ENCODE results near the gene KANSL1. TPM values are rescaled to one million over a fixed set of nuclear protein-coding genes. Genes with fewer than 3 reads are reported as not detected.

KANSL1 gene
- total and polyA plus RNA-seq, 2 experiments from 2014 or later: 49.0 to 206 TPM

GRCh38 chr17:46031440-46031839 is 161.8 kb downstream of the KANSL1 start:
- Mint-ChIP-seq H3K4me1 (peaks cover 38% of the 10 kb centered on the region), H3K4me3 (no peak overlapping the region), H3K27me3 (ENCODE audit: insufficient read depth, low read depth, poor library complexity) (peaks cover 21% of the 10 kb centered on the region), H3K9me3 (no peaks in the 10 kb centered on the region), H3K36me3 (ENCODE audit: low read depth) (peaks cover 72% of the 10 kb centered on the region), H3K27ac (no peak overlapping the region)
- Histone ChIP-seq H3K4me2 (no peak overlapping the region), H3K4me3 (no peak overlapping the region), H4K20me1 (replicated peaks; ENCODE audit: insufficient read depth) (peaks cover 14% of the 10 kb centered on the region), H3F3A (replicated peaks; ENCODE audit: low read depth) (peaks cover 18% of the 10 kb centered on the region), H3K27ac (ENCODE audit: low read depth) (no peak overlapping the region), H3K9me2 (ENCODE audit: insufficient read depth) (no peaks in the 10 kb centered on the region), H3K36me3 (ENCODE audit: insufficient read depth) (peaks cover 39% of the 10 kb centered on the region), H3K79me2 (replicated peaks; ENCODE audit: insufficient read depth) (no peaks in the 10 kb centered on the region), H2AFZ (no peak overlapping the region), H3K4me1 (ENCODE audit: insufficient read depth) (peaks cover 34% of the 10 kb centered on the region), H3K27me3 (ENCODE audit: insufficient read depth) (no peaks in the 10 kb centered on the region)
- ATAC-seq (no peak), DNase-seq (ENCODE audit: low spot score) (no peak)
- no peak for TF ChIP-seq EZH2 (IDR thresholded peaks at IDR 0.05; ENCODE audit: low read depth, unreplicated experiment)
- TF ChIP-seq, protein P1, sequence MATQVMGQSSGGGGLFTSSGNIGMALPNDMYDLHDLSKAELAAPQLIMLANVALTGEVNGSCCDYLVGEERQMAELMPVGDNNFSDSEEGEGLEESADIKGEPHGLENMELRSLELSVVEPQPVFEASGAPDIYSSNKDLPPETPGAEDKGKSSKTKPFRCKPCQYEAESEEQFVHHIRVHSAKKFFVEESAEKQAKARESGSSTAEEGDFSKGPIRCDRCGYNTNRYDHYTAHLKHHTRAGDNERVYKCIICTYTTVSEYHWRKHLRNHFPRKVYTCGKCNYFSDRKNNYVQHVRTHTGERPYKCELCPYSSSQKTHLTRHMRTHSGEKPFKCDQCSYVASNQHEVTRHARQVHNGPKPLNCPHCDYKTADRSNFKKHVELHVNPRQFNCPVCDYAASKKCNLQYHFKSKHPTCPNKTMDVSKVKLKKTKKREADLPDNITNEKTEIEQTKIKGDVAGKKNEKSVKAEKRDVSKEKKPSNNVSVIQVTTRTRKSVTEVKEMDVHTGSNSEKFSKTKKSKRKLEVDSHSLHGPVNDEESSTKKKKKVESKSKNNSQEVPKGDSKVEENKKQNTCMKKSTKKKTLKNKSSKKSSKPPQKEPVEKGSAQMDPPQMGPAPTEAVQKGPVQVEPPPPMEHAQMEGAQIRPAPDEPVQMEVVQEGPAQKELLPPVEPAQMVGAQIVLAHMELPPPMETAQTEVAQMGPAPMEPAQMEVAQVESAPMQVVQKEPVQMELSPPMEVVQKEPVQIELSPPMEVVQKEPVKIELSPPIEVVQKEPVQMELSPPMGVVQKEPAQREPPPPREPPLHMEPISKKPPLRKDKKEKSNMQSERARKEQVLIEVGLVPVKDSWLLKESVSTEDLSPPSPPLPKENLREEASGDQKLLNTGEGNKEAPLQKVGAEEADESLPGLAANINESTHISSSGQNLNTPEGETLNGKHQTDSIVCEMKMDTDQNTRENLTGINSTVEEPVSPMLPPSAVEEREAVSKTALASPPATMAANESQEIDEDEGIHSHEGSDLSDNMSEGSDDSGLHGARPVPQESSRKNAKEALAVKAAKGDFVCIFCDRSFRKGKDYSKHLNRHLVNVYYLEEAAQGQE (IDR thresholded peaks at IDR 0.05; ENCODE audit: unreplicated experiment): no peak
- no peak for TF ChIP-seq CTCF (conservative IDR thresholded peaks at IDR 0.05; ENCODE audit: low read depth in 2 of 2)
- TF ChIP-seq STAT1 (IDR thresholded peaks at IDR 0.05; ENCODE audit: unreplicated experiment): no peak
- TF ChIP-seq EZH2phosphoT487 (IDR thresholded peaks at IDR 0.05; ENCODE audit: unreplicated experiment): no peak
- no peak for TF ChIP-seq NANOG (IDR thresholded peaks at IDR 0.05; ENCODE audit: borderline replicate concordance)
- TF ChIP-seq, protein P2, sequence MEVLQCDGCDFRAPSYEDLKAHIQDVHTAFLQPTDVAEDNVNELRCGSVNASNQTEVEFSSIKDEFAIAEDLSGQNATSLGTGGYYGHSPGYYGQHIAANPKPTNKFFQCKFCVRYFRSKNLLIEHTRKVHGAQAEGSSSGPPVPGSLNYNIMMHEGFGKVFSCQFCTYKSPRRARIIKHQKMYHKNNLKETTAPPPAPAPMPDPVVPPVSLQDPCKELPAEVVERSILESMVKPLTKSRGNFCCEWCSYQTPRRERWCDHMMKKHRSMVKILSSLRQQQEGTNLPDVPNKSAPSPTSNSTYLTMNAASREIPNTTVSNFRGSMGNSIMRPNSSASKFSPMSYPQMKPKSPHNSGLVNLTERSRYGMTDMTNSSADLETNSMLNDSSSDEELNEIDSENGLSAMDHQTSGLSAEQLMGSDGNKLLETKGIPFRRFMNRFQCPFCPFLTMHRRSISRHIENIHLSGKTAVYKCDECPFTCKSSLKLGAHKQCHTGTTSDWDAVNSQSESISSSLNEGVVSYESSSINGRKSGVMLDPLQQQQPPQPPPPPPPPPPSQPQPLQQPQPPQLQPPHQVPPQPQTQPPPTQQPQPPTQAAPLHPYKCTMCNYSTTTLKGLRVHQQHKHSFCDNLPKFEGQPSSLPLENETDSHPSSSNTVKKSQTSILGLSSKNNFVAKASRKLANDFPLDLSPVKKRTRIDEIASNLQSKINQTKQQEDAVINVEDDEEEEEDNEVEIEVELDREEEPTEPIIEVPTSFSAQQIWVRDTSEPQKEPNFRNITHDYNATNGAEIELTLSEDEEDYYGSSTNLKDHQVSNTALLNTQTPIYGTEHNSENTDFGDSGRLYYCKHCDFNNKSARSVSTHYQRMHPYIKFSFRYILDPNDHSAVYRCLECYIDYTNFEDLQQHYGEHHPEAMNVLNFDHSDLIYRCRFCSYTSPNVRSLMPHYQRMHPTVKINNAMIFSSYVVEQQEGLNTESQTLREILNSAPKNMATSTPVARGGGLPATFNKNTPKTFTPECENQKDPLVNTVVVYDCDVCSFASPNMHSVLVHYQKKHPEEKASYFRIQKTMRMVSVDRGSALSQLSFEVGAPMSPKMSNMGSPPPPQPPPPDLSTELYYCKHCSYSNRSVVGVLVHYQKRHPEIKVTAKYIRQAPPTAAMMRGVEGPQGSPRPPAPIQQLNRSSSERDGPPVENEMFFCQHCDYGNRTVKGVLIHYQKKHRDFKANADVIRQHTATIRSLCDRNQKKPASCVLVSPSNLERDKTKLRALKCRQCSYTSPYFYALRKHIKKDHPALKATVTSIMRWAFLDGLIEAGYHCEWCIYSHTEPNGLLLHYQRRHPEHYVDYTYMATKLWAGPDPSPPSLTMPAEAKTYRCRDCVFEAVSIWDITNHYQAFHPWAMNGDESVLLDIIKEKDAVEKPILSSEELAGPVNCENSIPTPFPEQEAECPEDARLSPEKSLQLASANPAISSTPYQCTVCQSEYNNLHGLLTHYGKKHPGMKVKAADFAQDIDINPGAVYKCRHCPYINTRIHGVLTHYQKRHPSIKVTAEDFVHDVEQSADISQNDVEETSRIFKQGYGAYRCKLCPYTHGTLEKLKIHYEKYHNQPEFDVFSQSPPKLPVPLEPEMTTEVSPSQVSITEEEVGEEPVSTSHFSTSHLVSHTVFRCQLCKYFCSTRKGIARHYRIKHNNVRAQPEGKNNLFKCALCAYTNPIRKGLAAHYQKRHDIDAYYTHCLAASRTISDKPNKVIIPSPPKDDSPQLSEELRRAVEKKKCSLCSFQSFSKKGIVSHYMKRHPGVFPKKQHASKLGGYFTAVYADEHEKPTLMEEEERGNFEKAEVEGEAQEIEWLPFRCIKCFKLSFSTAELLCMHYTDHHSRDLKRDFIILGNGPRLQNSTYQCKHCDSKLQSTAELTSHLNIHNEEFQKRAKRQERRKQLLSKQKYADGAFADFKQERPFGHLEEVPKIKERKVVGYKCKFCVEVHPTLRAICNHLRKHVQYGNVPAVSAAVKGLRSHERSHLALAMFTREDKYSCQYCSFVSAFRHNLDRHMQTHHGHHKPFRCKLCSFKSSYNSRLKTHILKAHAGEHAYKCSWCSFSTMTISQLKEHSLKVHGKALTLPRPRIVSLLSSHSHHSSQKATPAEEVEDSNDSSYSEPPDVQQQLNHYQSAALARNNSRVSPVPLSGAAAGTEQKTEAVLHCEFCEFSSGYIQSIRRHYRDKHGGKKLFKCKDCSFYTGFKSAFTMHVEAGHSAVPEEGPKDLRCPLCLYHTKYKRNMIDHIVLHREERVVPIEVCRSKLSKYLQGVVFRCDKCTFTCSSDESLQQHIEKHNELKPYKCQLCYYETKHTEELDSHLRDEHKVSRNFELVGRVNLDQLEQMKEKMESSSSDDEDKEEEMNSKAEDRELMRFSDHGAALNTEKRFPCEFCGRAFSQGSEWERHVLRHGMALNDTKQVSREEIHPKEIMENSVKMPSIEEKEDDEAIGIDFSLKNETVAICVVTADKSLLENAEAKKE (CRISPR knock-in tag; IDR thresholded peaks at IDR 0.05): no peak
- no peak for TF ChIP-seq ZNF331 (CRISPR knock-in tag; IDR thresholded peaks at IDR 0.05; ENCODE audit: low read depth)
- no peak for TF ChIP-seq CREB1 (CRISPR knock-in tag; IDR thresholded peaks at IDR 0.05; ENCODE audit: low read depth)
- TF ChIP-seq ZNF114 (CRISPR knock-in tag; IDR thresholded peaks at IDR 0.05): no peak
- TF ChIP-seq, protein P3, sequence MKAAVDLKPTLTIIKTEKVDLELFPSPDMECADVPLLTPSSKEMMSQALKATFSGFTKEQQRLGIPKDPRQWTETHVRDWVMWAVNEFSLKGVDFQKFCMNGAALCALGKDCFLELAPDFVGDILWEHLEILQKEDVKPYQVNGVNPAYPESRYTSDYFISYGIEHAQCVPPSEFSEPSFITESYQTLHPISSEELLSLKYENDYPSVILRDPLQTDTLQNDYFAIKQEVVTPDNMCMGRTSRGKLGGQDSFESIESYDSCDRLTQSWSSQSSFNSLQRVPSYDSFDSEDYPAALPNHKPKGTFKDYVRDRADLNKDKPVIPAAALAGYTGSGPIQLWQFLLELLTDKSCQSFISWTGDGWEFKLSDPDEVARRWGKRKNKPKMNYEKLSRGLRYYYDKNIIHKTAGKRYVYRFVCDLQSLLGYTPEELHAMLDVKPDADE (IDR thresholded peaks at IDR 0.05): no peak
- no peak; the same call in 1 of the 2 replicates for TF ChIP-seq POLR2AphosphoS5 (IDR thresholded peaks at IDR 0.05; ENCODE audit: low read depth)
